LHCN-M2 (cell line): ENCODE measurements around the gene TRIO. TPM values are rescaled to one million over a fixed set of nuclear protein-coding genes. Genes with fewer than 3 reads are reported as not detected.
"Not testable (repeated sequence)": the region's sequence is repeated elsewhere in the genome, so short reads cannot be mapped to it uniquely, and the experiment has no call there.

Experiments
- DNase-seq: peaks from one replicate; pipeline ENCODE4 v3.0.0-alpha.2; 2012; ENCODE audit warnings: low read depth
- total RNA-seq: library from RNA; depleted of rRNA; stranded (reverse); fragments of >200 nt; gene quantifications from 2 replicates; pipeline ENCODE4 v1.2.3, GENCODE V29; 2014; rRNA removed

TRIO gene
- total RNA-seq, 1 experiment from 2014 or later, result 168 TPM

DNA sequence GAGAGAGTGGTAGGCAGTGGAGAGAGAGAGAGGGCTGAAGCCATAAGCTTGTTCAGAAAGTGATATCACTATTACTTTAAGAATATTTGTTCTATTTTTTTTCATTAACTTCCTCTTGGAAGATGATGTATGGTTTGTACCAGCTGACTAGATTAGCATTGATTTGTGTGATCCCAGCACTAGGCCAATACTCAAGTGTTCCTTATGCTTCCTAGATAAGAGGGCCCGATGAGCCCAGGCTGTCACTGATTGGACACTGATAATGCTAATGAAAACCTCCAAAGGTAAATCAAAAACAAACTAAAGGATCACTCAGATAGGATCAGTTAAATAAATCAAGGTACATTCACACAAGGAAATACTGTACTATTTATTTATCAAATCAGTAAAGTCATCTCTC lies 385.8 kb downstream of the TRIO start:
- DNase-seq, result no peak

DNA sequence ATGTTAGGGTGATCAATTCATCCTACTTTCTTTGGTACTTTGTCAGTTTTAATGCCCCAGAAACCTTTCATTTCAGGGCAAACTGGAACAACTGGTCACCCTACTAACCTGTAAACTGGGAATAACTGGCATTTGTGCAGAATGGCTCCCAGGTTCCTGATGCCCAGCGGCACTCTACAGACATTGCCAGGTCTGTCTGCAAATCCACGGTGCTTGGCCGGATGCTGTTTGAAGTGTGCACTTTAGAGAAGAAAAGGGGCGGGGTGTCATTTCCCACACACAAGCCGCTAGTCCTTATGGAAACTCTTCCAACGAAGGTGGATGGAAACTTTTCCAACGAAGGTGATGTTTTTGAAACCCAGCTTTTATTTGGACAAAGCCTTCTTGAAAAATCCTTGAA lies 388.5 kb downstream of the TRIO start:
- DNase-seq, result no peak

DNA sequence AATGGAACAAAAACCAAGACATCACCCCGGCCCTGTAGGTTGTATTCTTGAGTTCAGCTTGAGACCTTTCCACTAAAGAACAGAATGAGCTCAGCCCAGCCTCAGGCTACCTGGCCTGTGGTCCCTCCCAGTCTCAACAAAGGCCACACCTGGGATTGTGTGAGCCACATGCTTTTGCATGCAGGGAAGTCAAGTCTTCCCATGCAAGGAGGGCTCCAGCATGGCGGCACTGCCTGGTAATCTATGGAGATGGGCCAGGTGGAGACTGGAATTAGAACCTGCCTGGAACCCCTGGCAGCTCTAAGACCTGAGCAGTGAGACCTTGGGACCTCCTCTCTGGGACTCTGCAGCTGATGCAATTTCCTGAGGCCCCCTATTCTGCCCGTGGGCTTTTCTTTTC lies 389.0 kb downstream of the TRIO start:
- no peak for DNase-seq

DNA sequence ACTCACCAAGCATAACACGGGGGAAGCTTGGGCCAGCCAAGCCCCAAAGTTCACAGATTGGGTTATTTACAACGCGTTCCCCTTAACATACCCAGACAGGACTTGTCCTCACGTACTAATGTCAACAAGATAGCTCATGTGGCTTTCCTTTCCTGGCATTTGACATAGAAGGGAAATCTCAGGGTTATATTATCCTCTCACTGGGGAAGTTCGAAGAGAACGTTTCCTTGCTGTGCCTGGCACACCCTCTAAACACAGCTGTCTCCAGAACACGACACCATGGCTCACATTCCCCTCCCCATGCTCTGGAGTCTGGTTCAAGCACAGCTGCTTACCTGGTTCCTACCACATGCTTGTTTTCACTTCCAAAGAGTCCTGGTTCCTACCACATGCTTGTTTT lies 391.6 kb downstream of the TRIO start:
- peak; percentile 51 for DNase-seq

DNA sequence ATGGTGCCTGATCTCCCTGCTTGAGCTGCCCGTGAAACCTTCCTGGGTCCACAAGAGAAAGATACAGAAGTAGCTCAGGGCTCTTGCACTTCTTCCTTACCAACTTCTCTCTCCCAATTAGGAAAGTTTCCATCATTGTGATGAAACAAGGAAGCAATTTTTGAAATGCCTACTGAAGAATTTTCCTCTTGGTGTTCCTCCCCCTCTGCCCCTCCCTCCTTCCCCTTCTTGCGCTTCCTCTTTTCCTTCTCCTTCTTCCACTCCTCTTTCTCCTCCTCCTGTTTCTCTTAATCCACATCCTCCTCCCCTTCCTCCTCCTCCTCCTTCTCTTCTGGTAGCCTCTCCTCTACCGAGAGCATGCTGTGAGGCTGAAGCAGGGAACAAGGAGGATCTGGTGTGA lies 402.2 kb downstream of the TRIO start:
- DNase-seq, result no peak

DNA sequence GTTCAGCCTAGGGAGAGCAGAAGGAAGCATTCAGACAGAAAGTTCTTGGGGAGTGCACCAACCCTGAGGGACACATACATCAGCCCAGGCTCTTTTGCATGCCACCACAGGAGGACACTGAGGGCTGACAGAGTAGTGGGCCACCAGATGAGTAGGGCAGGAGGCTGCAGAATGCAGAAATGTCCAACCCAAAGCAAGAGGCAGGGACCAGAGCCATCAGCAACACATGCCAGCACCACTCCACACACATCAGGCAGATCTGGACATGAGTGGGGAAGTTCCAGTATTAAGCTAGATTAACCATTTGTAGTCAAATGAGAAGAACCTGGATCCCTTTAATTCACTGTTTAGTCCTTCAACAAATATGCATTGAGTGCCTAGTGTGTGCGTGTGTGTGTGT lies 402.7 kb downstream of the TRIO start:
- no peak for DNase-seq

DNA sequence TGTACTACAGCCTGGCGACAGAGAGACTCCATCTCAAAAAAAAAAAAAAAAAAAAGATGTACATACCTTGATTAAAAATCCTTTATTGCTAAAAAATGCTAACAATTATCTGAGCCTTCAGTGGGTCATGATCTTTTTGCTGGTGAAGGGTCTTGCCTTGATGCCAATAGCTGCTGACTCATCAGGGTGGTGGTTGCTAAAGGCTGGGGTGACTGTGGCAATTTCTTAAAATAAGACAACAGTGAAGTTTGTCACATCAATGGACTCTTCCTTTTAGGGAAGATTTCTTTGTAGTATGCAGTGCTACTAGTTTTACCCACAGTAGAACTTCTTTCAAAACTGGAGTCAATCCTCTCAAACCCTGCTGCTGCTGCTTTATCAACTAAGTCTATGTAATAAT lies 404.5 kb downstream of the TRIO start:
- no peak for DNase-seq

DNA sequence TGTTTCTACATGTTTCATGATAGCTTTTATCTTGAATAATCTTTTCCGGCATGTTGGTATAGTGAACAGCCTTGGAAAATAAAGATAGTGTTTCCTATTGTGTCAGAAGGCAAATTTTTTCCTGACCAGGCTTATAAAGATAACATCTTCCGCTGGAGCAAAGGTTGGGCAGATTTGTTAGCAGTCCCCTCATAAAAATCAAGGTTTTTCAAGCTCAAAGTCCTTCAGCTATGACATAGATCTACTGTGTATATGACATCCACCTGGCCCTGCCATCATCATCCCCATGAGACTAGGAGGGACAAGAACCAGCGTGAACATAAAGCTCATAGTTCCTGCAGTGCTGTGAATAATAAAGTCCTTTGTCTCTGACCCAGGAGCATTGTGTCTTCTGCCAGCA lies 408.1 kb downstream of the TRIO start:
- no peak for DNase-seq

DNA sequence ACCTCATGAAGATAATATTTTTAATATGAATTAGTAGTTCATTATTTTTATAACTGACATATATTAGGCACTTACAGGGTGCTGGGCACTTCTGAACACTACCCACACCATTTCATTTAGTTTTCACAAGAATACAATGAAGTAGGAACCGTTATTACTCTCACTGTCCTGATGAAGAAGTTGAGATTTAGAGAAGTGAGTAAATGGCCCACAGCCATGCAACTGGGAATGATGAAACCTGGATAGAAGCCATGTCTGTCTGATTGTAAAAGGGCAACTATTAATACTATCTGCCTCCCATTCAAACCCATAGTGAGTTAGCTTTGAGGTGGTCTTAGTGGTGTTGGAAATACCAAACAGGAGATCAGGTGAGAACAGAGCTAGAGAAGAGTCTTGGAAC lies 408.9 kb downstream of the TRIO start:
- no peak for DNase-seq

DNA sequence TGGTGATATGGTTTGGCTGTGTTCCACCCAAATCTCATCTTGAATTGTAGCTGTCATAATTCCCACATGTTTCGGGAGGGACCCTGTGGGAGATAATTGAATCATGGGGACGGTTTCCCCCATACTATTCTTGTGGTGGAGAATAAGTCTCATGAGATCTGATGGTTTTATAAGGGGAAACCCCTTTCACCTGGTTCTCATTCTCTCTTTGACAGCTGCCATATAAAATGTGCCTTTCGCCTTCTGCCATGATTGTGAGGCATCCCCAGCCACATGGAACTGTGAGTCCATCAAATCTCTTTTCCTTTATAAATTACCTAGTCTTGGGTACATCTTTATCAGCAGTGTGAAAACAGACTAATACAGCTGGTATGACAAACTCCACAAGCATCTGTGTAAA lies 411.1 kb downstream of the TRIO start:
- DNase-seq, result not testable (repeated sequence)

DNA sequence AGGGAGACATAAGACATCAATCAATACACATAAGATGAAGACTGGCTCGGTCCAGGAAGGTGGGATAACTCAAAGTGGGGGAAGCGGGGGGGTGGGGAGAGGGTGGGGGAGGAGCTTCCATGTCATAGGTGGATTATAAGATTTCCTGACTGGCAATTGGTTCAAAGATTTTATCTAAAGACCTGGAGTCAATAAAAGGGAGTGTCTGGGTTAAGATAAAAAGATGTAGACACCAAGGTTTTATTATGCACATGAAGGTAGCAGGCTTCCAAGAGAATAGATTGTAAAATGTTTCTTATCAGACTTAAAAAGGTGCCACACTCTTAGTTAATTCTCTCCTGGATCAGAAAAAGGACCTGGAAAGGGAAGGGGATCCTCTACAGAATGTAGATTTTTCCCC lies 412.9 kb downstream of the TRIO start:
- no peak for DNase-seq

DNA sequence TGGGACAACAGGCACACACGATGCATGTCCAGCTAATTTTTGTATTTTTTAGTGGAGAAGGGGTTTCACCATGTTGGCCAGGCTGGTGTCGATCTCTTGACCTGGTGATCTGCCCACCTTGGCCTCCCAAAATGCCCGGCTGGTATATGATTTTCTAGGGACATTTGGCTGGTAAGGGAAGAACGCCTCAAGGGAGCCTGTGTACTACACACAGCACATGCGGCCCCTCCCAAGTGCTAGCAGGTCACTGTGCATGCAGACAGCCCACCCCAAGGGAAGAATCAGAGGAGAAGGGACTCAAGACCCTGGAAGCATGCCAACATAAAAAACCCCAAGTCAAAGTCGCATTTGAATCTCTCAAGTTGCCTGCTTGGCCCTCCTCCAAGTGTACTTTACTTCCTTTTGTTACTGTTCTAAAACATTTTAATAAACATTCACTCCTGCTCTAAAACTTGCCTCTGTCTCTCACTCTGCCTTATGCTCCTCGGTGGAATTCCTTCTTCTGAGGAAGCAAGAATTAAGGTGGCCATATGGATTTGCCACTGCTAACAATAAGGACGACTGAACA lies 414.1 kb downstream of the TRIO start:
- no peak for DNase-seq

DNA sequence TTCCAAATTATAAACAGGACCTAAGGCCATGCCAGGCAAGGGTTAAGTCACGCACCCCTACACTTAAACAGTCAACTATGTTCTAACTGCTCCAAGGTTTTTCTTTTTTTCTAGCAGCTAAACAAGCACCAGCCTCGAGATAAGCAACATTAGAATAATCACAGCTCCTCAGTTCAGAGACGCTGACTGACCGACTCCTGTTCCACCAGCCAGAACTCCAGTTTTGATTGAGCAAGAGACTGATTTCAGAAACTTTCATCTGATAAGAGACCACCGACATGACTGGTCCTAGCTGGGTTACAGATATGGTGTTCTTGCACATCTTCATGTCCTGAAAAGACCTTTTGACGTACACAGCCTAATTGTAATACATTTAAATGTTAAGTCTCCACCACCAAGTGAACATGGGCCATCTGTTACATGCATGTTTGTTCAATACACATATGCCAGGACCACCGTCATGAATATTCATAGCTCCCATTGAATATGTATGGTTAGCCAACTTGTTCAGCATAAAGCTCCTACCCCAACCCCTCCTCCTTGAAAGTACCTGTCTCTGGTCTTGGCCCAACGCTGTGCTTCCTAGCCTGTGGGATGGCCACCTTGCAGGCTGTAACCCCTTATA lies 414.8 kb downstream of the TRIO start:
- DNase-seq, result no peak

Other genes starting within 250 kb of the TRIO start
- gene DNAH5, start 198.7 kb upstream of the TRIO start, total RNA-seq, result 0.75 and 1.3 TPM in 2 replicates